KG1 (cell line): ENCODE measurements around the gene TARS1.
"Not testable (repeated sequence)": the region's sequence is repeated elsewhere in the genome, so short reads cannot be mapped to it uniquely, and the experiment has no call there.

Source experiments
- DNase-seq: peaks from one replicate; lab custom pipeline; 2025; lab: John Stamatoyannopoulos, UW

TARS1 gene

GRCh38 chr5:33488558-33489355 lies 48.0 kb downstream of the TARS1 start:
- no peak for DNase-seq

GRCh38 chr5:33489481-33490067 lies 48.8 kb downstream of the TARS1 start:
- DNase-seq, result no peak

GRCh38 chr5:33490071-33490665 lies 49.4 kb downstream of the TARS1 start:
- no peak for DNase-seq

GRCh38 chr5:33491941-33492340 lies 51.2 kb downstream of the TARS1 start:
- no peak for DNase-seq

- DNase-seq, result no peak
Observed at GRCh38 chr5:33494466-33494865, 53.7 kb downstream of the TARS1 start.

GRCh38 chr5:33501260-33501659 lies 60.5 kb downstream of the TARS1 start:
- no peak for DNase-seq

GRCh38 chr5:33501899-33502298 lies 61.1 kb downstream of the TARS1 start:
- DNase-seq, result no peak

- no peak for DNase-seq
Observed at GRCh38 chr5:33504570-33504969, 63.8 kb downstream of the TARS1 start.

- no peak for DNase-seq
Observed at GRCh38 chr5:33507426-33507825, 66.7 kb downstream of the TARS1 start.

- DNase-seq, result no peak
Observed at GRCh38 chr5:33509036-33509435, 68.3 kb downstream of the TARS1 start.

- no peak for DNase-seq
Observed at GRCh38 chr5:33513462-33514185, 72.9 kb downstream of the TARS1 start.

- not testable (repeated sequence) for DNase-seq
Observed at GRCh38 chr5:33515366-33515765, 74.6 kb downstream of the TARS1 start.

GRCh38 chr5:33516421-33516820 lies 75.7 kb downstream of the TARS1 start:
- no peak for DNase-seq
